A673 (cell line): ENCODE measurements around the gene GLS. TPM values are rescaled to one million over a fixed set of nuclear protein-coding genes. Genes with fewer than 3 reads are reported as not detected.

Experiments
- BruUV-seq: library from RNA; stranded (reverse); fragments of 400-500 nt; replicated peaks from 2 replicates; lab custom pipeline; 2021; lab: Mats Ljungman, UMichigan
- CTCF ChIA-PET: fragments of 300-600 bp; sonication (Branson Sonifier 250); formaldehyde crosslinking; loops from one replicate; lab custom pipeline; 2022; ENCODE audit warnings: antibody characterized with exemption; lab: Charles Lee
- POLR2A ChIA-PET: fragments of 300-600 bp; sonication (Branson Sonifier 250); formaldehyde crosslinking; loops from one replicate; lab custom pipeline; 2022; ENCODE audit warnings: antibody characterized with exemption; ENCODE audit not compliant: low non-redundant PET; lab: Charles Lee
- DNase-seq: peaks from one replicate; pipeline ENCODE4 v3.0.0-alpha.2; 2015; ENCODE audit warnings: low spot score
- H3K27ac ChIP-seq: fragments of 200-600 bp; sonication (generic); 2 replicates; pipeline ENCODE4 v1.5.1; 2016; ENCODE audit warnings: mixed run types, low read depth, mild to moderate bottlenecking, mixed read lengths, antibody characterized with exemption, low read length; ENCODE audit not compliant: poor library complexity, severe bottlenecking
- H3K27me3 ChIP-seq: fragments of 200-600 bp; sonication (generic); replicated peaks from 2 replicates; pipeline ENCODE4 v1.6.1; 2017; ENCODE audit warnings: mixed run types, low read depth, mild to moderate bottlenecking, mixed read lengths, antibody characterized with exemption, low read length; ENCODE audit not compliant: insufficient read depth, poor library complexity
- H3K36me3 ChIP-seq: fragments of 200-600 bp; sonication (generic); 2 replicates; pipeline ENCODE4 v1.6.1; 2016; ENCODE audit warnings: mixed run types, mild to moderate bottlenecking, mixed read lengths, antibody characterized with exemption, low read length; ENCODE audit not compliant: insufficient read depth, poor library complexity, severe bottlenecking
- H3K4me1 ChIP-seq: fragments of 200-600 bp; sonication (generic); 2 replicates; pipeline ENCODE4 v1.6.1; 2017; ENCODE audit warnings: mixed run types, mild to moderate bottlenecking, mixed read lengths, antibody characterized with exemption, low read length; ENCODE audit not compliant: insufficient read depth, poor library complexity, severe bottlenecking
- H3K4me3 ChIP-seq: fragments of 200-600 bp; sonication (generic); 2 replicates; pipeline ENCODE4 v1.5.1; 2016; ENCODE audit warnings: low read depth, mixed run types, mild to moderate bottlenecking, mixed read lengths, low read length; ENCODE audit not compliant: poor library complexity, severe bottlenecking
- H3K9me3 ChIP-seq: fragments of 200-600 bp; sonication (generic); 2 replicates; pipeline ENCODE4 v1.6.1; 2016; ENCODE audit warnings: mixed run types, low read depth, mild to moderate bottlenecking, mixed read lengths, antibody characterized with exemption, low read length; ENCODE audit not compliant: poor library complexity, severe bottlenecking
- CTCF ChIP-seq: fragments of 300-800, 200-600 bp; sonication (generic); conservative IDR thresholded peaks from 2 replicates; pipeline ENCODE4 v1.5.1; 2017; ENCODE audit warnings: low read depth, mild to moderate bottlenecking, antibody characterized with exemption, low read length, moderate library complexity, mixed read lengths
- EZH2 ChIP-seq: fragments of 200-600 bp; sonication (generic); IDR thresholded peaks from 2 replicates; pipeline ENCODE4 v1.6.1; 2017; ENCODE audit warnings: borderline replicate concordance, low read depth, mild to moderate bottlenecking, mixed read lengths, antibody characterized with exemption, low read length; ENCODE audit not compliant: poor library complexity, severe bottlenecking
- intact Hi-C: fragments of 100-400 bp; cut with micrococcal nuclease; formaldehyde crosslinking; loops from one replicate; pipeline ENCODE4 v1.10.0; 2022; ENCODE audit not compliant: unreplicated experiment
- total RNA-seq: library from RNA; stranded (reverse); gene quantifications from 2 replicates; pipeline ENCODE4 v1.2.3, GENCODE V29; 2021

The GLS gene
- total RNA-seq, 1 experiment from 2014 or later: 116 TPM

DNA sequence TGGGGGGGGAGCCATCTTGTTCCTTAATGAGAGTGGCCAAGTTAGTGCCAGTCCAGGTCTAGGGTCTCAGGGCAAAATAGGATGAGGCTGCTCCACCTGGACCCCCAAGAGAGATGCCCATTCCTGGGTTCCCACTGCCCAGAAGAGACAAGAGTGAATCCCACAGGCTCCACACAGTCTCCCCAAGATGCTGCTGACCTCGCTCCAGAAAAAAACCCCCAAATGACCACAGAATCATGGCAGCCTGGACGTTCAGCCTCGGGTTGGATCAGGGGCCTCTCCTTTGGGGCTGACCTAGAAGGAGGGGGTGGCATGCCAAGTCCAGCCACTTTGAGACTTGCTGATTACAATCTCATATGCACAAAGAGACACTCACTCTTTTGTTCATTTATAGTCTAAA is 108.3 kb downstream of the GLS start:
- ChIA-PET CTCF (no interaction called here), POLR2A (no interaction called here)
- Histone ChIP-seq H3K4me3 (no peak overlapping the region), H3K36me3 (peaks cover 62% of the 10 kb centered on the region), H3K9me3 (no peaks in the 10 kb centered on the region), H3K4me1 (peaks cover 6% of the 10 kb centered on the region), H3K27ac (no peak overlapping the region), H3K27me3 (no peaks in the 10 kb centered on the region)
- TF ChIP-seq EZH2 (no peak), CTCF (no peak)
- DNase-seq: no peak
- intact Hi-C loops: no loop called here
- no TSS peak for BruUV-seq

GRCh38 chr2:190990132-190990531 is 109.5 kb downstream of the GLS start:
- Histone ChIP-seq H3K27me3 (no peaks in the 10 kb centered on the region), H3K36me3 (peaks cover 56% of the 10 kb centered on the region), H3K4me3 (no peak overlapping the region), H3K27ac (no peak overlapping the region), H3K4me1 (peaks cover 6% of the 10 kb centered on the region), H3K9me3 (no peaks in the 10 kb centered on the region)
- intact Hi-C loops: no loop called here
- TF ChIP-seq CTCF: no peak
- TF ChIP-seq EZH2: no peak
- DNase-seq: no peak
- BruUV-seq: no TSS peak
- CTCF ChIA-PET: no interaction called here
- POLR2A ChIA-PET: no interaction called here

GRCh38 chr2:190993292-190993643 is 112.6 kb downstream of the GLS start:
- Histone ChIP-seq H3K4me3 (no peak overlapping the region), H3K27me3 (no peaks in the 10 kb centered on the region), H3K4me1 (no peaks in the 10 kb centered on the region), H3K9me3 (no peaks in the 10 kb centered on the region), H3K27ac (no peak overlapping the region), H3K36me3 (peaks cover 69% of the 10 kb centered on the region)
- intact Hi-C loops: no loop called here
- TF ChIP-seq EZH2 (no peak), CTCF (no peak)
- ChIA-PET CTCF (no interaction called here), POLR2A (no interaction called here)
- no peak for DNase-seq
- no TSS peak for BruUV-seq
